Measurements from ENCODE around the gene SESN1. TPM values are rescaled to one million over a fixed set of nuclear protein-coding genes. Genes with fewer than 3 reads are reported as not detected.

SESN1 gene
- total and polyA plus RNA-seq, 2 donors (not counting 1 experiment from before 2014, with no cell fraction given): 16.2 to 28.6 TPM

DNA sequence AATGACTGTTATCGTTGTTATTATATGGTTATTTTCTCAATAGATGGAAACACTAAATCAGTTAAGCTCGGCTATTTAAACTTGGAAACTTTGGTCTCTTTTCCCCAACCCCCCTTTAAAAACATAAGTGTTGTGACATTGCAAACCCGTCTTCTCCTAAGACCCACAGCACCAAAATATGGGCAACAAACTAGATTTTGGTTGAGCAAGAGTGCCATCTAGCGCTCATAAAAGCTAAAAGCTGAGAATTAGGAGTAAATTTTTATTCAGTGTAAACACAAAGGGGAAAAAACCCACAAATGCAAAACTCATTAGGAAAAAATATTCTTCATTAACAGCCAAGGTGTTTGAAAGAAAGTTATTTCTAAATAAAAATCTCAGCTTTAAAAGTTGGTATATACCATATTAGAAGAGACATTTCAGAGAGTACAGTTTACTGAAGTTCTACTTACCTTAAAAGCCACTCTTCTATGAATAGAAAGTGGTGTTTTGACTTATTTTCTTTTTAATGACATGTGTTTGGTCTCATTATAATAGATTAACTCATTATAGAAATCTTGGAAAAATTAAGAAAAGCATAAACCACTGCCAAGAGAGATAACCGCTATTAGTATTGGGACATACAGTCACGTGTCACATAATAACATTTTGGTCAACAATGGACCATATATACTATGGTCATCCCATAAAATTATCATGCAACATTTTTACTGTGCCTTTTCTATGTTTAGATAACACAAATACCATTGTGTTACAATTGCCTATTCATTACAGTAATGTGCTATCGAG is 21.1 kb downstream of the SESN1 start:
- H3K4me3 ChIP-seq (ENCODE audit: control extremely low read depth in 1 of 5, extremely low read depth in 1 of 5, insufficient read depth in 1 of 5, low read depth in 2 of 5, low read length in 4 of 5): no peak overlapping the region
- WGBS (ENCODE audit: insufficient coverage): no CpG with 5 or more reads among the region's 7 CpGs
- no peak overlapping the region for H3K4me2 ChIP-seq (replicated peaks; ENCODE audit: low read depth, low read length, poor library complexity, severe bottlenecking)
- H3K79me2 ChIP-seq (ENCODE audit: control insufficient read depth, insufficient read depth, low read length): no peaks in the 10 kb centered on the region
- ATAC-seq (ENCODE audit: low read depth) (peak; percentile 49), DNase-seq (peak; percentile 83)
- ChIA-PET POLR2A (no interaction called here), CTCF (interaction anchor here (0.7 to 8.5 kb wide), 43 partner anchors 8 to 960 kb away, joined by 3 to 247 read pairs (median 4); partner anchors contain the start of genes ARMC2, CD164, CEP57L1 and SESN1)
- no peaks in the 10 kb centered on the region for H3K9me3 Mint-ChIP-seq (ENCODE audit: insufficient read depth)
- no peaks in the 10 kb centered on the region for H3K36me3 ChIP-seq (replicated peaks in 1 of 2; ENCODE audit: control extremely low read depth in 1 of 2, control insufficient read depth in 1 of 2, extremely low read depth in 1 of 2, insufficient read depth in 2 of 2, low read length in 1 of 2)
- no peak overlapping the region for H3K27ac ChIP-seq (ENCODE audit: low read length in 2 of 2)
- H3K9me3 ChIP-seq (ENCODE audit: control extremely low read depth in 1 of 3, control insufficient read depth in 2 of 3, insufficient read depth in 1 of 3, low read length in 2 of 3): no peaks in the 10 kb centered on the region
- no peak overlapping the region for H2AFZ ChIP-seq (ENCODE audit: insufficient read depth, low read depth, low read length, poor library complexity, severe bottlenecking)
- no peaks in the 10 kb centered on the region for H3K27me3 Mint-ChIP-seq
- H3K9ac ChIP-seq (ENCODE audit: low read length): no peak overlapping the region
- H4K20me1 ChIP-seq (ENCODE audit: control insufficient read depth, insufficient read depth, low read length, poor library complexity, severe bottlenecking): no peaks in the 10 kb centered on the region
- no peak overlapping the region for H3K27ac Mint-ChIP-seq
- no peak overlapping the region for H3K4me3 Mint-ChIP-seq
- TF ChIP-seq CTCF (IDR thresholded peaks at IDR 0.05) (peak; percentile 85), EZH2 (IDR thresholded peaks at IDR 0.05; ENCODE audit: borderline replicate concordance, insufficient read depth, low read depth, low read length, poor library complexity, severe bottlenecking) (no peak)
- peaks cover 5% of the 10 kb centered on the region for H3K4me1 Mint-ChIP-seq
- H3K27me3 ChIP-seq (replicated peaks in 1 of 4; ENCODE audit: control extremely low read depth in 1 of 4, control insufficient read depth in 3 of 4, insufficient read depth in 4 of 4, low read length in 3 of 4): no peaks in the 10 kb centered on the region
- H3K4me1 ChIP-seq (ENCODE audit: control insufficient read depth in 2 of 2, insufficient read depth in 2 of 2, low read length in 2 of 2): peaks cover 0 to 8% of the 10 kb centered on the region in 2 donors
- intact Hi-C loops (cut with micrococcal nuclease): loop anchor here (1.0 to 5.0 kb wide), 5 partner anchors 66 to 531 kb away; no protein-coding TSS in a partner anchor
